ENCODE data around the gene SYNJ2. TPM values are rescaled to one million over a fixed set of nuclear protein-coding genes. Genes with fewer than 3 reads are reported as not detected.

Gene SYNJ2
- total and polyA plus RNA-seq, 2 donors (not counting 3 experiments of a cell fraction or from before 2014, with no cell fraction given) = 35.1 to 78.2 TPM

DNA sequence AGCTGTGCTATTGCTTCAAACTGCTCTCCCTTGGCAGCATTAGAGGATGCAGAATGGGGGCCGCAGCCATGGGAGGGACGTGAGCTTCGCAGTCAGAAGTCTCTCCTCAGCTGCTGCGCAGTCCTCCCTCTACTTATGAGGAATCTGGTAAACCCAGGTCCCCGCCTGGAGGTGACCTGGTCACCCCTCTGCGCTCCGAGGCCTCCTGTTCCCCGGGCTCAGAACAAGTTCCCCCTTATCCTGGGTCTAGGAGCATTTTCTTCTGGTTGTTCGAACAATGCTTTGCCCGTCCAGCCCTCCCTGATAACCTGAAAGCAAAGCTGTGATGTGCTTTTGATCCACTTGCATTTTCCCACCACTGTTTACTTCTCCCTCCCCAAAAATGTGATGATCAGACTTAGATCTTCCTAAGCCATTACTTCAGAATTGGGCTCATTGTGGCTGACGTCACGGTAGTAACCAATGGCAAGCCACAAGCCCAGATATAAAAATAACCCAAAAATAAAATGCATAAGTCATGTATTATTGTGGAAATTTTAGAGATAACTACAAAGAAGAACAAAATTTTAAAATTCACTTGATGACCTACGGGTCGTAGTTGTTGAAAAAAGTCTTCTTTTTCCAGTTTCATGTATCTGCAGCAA is 105.7 kb downstream of the SYNJ2 start:
- Histone ChIP-seq H3K9ac (replicated peaks; ENCODE audit: extremely low read depth, insufficient read depth, low read length) (no peak overlapping the region), H3K27me3 (ENCODE audit: control insufficient read depth in 2 of 2, insufficient read depth in 2 of 2, low read length in 2 of 2) (no peaks in the 10 kb centered on the region), H3K79me2 (ENCODE audit: control insufficient read depth, insufficient read depth, low read length) (no peaks in the 10 kb centered on the region), H3K9me1 (replicated peaks; ENCODE audit: control insufficient read depth, extremely low read depth, insufficient read depth, low read length) (no peaks in the 10 kb centered on the region), H2AFZ (ENCODE audit: low read depth, low read length) (no peak overlapping the region), H3K27ac (ENCODE audit: insufficient read depth, low read depth, low read length) (no peak overlapping the region), H3K36me3 (ENCODE audit: control insufficient read depth in 2 of 2, extremely low read depth in 1 of 2, insufficient read depth in 2 of 2, low read length in 2 of 2) (peaks cover 46 to 52% of the 10 kb centered on the region in 2 experiments), H3K4me1 (ENCODE audit: control insufficient read depth, extremely low read depth, insufficient read depth, low read length) (peaks cover 6% of the 10 kb centered on the region), H4K20me1 (replicated peaks; ENCODE audit: control insufficient read depth, extremely low read depth, insufficient read depth, low read length) (no peaks in the 10 kb centered on the region), H3K9me3 (replicated peaks; ENCODE audit: control insufficient read depth, insufficient read depth, low read length) (no peaks in the 10 kb centered on the region), H3K4me2 (ENCODE audit: insufficient read depth, low read length) (no peak overlapping the region), H3K4me3 (replicated peaks in 1 of 3; ENCODE audit: insufficient read depth in 1 of 3, low read depth in 1 of 3, low read length in 3 of 3) (no peak overlapping the region)
- DNase-seq (ENCODE audit: low read depth, low spot score) (no peak), FAIRE-seq (no peak)
- CTCF ChIA-PET = no interaction called here
- POLR2A ChIA-PET = no interaction called here
- no TSS peak for BruUV-seq (replicated peaks)
- intact Hi-C loops (cut with micrococcal nuclease) = no loop called here
- TF ChIP-seq MAX (IDR thresholded peaks at IDR 0.05; ENCODE audit: insufficient read depth, insufficient read length) (no peak), CTCF (IDR thresholded peaks at IDR 0.05; ENCODE audit: extremely low read depth in 1 of 2, insufficient read depth in 1 of 2, low read depth in 1 of 2, low read length in 2 of 2) (no peak)
- dilution Hi-C loops (cut with MboI; ENCODE audit: extremely low pct_ligation_motif_present, low sequenced_read_pairs) = no loop called here

GRCh38 chr6:158092806-158093205 is 111.1 kb downstream of the SYNJ2 start:
- ChIA-PET POLR2A (no interaction called here), CTCF (interaction anchor here (0.7 kb wide), 1 partner anchor 13 kb away, joined by 3 read pairs; no protein-coding TSS in a partner anchor)
- DNase-seq (ENCODE audit: low read depth, low spot score) = no peak
- BruUV-seq (replicated peaks) = no TSS peak
- no peak for TF ChIP-seq JUN (IDR thresholded peaks at IDR 0.05; ENCODE audit: borderline replicate concordance, insufficient read depth, insufficient read length, low read depth)
- no peak for TF ChIP-seq MAX (IDR thresholded peaks at IDR 0.05; ENCODE audit: insufficient read depth, insufficient read length)
- no peak for TF ChIP-seq CTCF (IDR thresholded peaks at IDR 0.05; ENCODE audit: extremely low read depth in 1 of 2, insufficient read depth in 1 of 2, low read depth in 1 of 2, low read length in 2 of 2)
- Histone ChIP-seq H3K4me1 (ENCODE audit: control insufficient read depth, extremely low read depth, insufficient read depth, low read length) (no peaks in the 10 kb centered on the region), H3K9me1 (replicated peaks; ENCODE audit: control insufficient read depth, extremely low read depth, insufficient read depth, low read length) (no peaks in the 10 kb centered on the region), H3K9me3 (replicated peaks; ENCODE audit: control insufficient read depth, insufficient read depth, low read length) (no peaks in the 10 kb centered on the region), H3K27me3 (ENCODE audit: control insufficient read depth in 2 of 2, insufficient read depth in 2 of 2, low read length in 2 of 2) (no peaks in the 10 kb centered on the region), H4K20me1 (replicated peaks; ENCODE audit: control insufficient read depth, extremely low read depth, insufficient read depth, low read length) (no peaks in the 10 kb centered on the region), H3K79me2 (ENCODE audit: control insufficient read depth, insufficient read depth, low read length) (no peaks in the 10 kb centered on the region), H3K36me3 (ENCODE audit: control insufficient read depth in 2 of 2, extremely low read depth in 1 of 2, insufficient read depth in 2 of 2, low read length in 2 of 2) (peaks cover 36 to 44% of the 10 kb centered on the region in 2 experiments), H3K4me3 (replicated peaks in 1 of 3; ENCODE audit: insufficient read depth in 1 of 3, low read depth in 1 of 3, low read length in 3 of 3) (no peak overlapping the region), H3K27ac (ENCODE audit: insufficient read depth, low read depth, low read length) (no peak overlapping the region), H3K4me2 (ENCODE audit: insufficient read depth, low read length) (no peak overlapping the region), H3K9ac (replicated peaks; ENCODE audit: extremely low read depth, insufficient read depth, low read length) (no peak overlapping the region), H2AFZ (ENCODE audit: low read depth, low read length) (no peak overlapping the region)
- no peak for FAIRE-seq
- intact Hi-C loops (cut with micrococcal nuclease) (no loop called here), dilution Hi-C loops (cut with MboI; ENCODE audit: extremely low pct_ligation_motif_present, low sequenced_read_pairs) (no loop called here)
